Cerebellar cortex (tissue), 1 donor: ENCODE data around the gene ILDR1.
"Not testable (repeated sequence)": the region's sequence is repeated elsewhere in the genome, so short reads cannot be mapped to it uniquely, and the experiment has no call there.

ENCODE experiments used
- DNase-seq: peaks from one replicate; pipeline ENCODE4 v3.0.0-alpha.2; 2015; ENCODE audit warnings: low spot score

The ILDR1 gene

DNA sequence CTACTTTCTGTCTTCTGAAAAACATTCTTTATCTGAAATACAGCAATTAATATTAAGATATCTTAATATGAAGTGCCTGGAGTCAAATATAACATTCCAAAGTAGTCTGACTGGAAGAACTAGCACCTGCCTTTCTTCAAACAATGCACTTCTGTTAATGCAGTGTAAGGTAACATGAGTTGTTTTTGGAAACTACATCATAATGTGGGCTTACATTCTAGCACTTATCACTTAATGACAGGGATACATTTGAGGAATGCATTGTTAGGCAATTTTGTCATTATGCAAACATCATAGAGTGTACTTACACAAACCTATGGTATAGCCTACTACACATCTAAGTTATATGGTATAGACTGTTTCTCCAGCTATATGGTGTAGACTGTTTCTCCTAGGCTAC is 78.6 kb downstream of the ILDR1 start:
- no peak for DNase-seq

DNA sequence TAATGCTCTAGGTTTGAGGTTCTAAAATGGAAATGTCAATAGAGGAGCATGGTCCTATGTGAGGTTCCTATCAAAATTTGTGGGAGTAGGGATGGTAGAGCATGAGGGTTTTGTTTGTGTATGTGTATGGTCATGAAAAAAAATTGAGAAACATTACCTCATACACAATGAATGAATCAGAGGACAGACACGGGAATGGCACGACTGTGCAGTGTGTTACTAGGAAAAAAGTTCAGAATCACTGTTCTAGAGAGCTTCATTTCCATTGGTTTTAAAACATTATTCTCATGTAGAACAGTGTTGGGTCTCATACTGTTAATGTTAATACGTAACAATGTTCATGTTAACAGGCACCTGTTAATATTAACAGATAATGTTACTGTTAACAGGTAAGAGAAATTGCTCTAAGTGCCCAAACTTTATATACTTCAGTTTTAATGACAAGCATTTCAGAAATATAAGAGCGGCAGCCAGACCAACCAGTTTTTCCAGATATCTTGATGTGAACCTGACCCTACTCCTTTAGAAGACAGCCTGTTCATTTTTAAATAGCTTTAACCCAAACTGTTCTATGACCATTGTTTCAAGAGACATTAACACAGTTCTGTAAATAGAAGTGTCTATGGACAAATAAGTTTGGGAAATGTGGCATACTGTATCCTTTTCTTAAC is 79.8 kb downstream of the ILDR1 start:
- no peak for DNase-seq

DNA sequence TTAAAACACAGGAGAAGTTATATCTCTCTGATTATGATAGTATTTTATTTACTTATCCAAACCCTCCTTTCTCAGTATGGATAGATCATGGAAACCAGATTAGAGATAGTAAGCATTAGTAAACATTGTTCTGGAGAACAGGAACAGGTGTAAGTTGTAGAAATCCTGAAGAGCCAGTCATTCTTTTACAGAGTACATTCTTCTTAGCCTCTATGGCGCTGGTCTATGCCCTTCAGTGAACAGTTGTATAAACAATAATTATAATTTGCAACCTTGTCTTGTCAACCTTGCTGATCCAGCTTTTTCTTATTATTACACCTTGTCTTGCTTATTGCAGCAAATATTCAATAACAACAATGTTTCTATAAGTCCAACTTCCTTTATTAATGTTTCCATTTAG is 80.5 kb downstream of the ILDR1 start:
- DNase-seq: no peak

DNA sequence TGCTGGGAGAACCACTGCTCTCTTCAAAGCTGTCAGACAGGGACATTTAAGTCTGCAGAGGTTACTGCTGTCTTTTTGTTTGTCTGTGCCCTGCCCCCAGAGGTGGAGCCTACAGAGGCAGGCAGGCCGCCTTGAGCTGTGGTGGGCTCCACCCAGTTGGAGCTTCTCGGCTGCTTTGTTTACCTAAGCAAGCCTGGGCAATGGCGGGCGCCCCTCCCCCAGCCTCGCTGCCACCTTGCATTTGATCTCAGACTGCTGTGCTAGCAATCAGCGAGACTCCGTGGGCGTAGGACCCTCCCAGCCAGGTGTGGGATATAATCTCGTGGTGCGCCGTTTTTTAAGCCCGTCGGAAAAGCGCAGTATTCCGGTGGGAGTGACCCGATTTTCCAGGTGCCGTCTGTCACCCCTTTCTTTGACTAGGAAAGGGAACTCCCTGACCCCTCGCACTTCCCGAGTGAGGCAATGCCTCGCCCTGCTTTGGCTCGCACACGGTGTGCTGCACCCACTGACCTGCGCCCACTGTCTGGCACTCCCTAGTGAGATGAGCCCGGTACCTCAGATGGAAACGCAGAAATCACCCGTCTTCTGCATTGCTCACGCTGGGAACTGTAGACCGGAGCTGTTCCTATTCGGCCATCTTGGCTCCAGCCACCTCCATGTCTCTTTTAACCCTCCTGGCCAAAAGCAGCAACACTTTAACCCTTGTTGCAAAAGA is 83.7 kb downstream of the ILDR1 start:
- not testable (repeated sequence) for DNase-seq
